ENCODE results near the gene ZEB2. TPM values are rescaled to one million over a fixed set of nuclear protein-coding genes. Genes with fewer than 3 reads are reported as not detected.

Gene ZEB2
- total and polyA plus RNA-seq, 2 donors from 2014 or later, result 8.3 to 136 TPM

DNA sequence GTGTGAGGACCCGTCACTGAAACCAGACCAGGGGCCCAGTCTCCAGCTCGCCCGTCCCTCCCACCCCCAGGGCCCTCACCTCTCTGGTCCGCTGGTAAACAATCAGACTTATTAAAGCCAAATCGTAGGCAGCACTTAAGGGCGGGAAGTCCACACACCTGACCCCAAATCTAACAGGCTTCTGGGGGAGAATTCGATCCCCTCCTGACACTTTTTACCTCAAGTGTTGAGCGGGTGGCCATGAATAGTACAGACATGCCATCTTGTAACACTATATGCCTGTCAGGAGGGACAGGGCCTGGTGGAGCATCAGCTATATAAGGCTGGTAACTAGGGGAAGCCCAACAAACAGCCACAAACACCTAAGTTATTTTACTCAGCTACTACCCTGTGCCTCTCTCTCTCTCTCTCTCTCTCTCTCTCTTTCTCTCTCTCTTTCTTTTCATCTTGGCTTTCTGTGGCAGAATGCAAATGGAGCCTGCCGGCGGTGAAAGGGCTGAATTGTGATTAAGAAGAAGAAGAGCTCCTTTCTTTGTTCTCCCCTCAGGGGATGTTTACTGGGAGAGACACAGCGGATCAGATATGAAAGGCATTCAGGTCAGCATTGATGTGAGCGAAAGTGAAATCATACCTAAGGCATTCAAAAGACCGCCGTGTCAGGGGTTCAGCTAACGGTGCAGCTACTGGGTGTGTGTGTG lies 9.5 kb downstream of the ZEB2 start:
- no peak for FAIRE-seq
- H3K4me3 ChIP-seq (ENCODE audit: low read length in 3 of 3), result peak overlapping the region in 2 of 3 donors; percentile 20 to 61
- DNase-seq, result peak in 4 of 5 donors; percentile 51 to 82 (median 60)
- peak overlapping the region in 2 of 3 donors; percentile 7 to 51 for H3K9ac ChIP-seq (ENCODE audit: low read length in 3 of 3)
- H3K27ac ChIP-seq (ENCODE audit: low read depth in 2 of 2, low read length in 2 of 2), result peak overlapping the region; percentile 62 to 75
- TF ChIP-seq, protein P1, sequence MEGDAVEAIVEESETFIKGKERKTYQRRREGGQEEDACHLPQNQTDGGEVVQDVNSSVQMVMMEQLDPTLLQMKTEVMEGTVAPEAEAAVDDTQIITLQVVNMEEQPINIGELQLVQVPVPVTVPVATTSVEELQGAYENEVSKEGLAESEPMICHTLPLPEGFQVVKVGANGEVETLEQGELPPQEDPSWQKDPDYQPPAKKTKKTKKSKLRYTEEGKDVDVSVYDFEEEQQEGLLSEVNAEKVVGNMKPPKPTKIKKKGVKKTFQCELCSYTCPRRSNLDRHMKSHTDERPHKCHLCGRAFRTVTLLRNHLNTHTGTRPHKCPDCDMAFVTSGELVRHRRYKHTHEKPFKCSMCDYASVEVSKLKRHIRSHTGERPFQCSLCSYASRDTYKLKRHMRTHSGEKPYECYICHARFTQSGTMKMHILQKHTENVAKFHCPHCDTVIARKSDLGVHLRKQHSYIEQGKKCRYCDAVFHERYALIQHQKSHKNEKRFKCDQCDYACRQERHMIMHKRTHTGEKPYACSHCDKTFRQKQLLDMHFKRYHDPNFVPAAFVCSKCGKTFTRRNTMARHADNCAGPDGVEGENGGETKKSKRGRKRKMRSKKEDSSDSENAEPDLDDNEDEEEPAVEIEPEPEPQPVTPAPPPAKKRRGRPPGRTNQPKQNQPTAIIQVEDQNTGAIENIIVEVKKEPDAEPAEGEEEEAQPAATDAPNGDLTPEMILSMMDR (IDR thresholded peaks at IDR 0.05; ENCODE audit: borderline replicate concordance, extremely low read depth, insufficient read depth), result no peak
- no peaks in the 10 kb centered on the region for H3K9me3 ChIP-seq (ENCODE audit: control insufficient read depth in 2 of 3, insufficient read depth in 1 of 3, low read length in 3 of 3)
- H3K4me1 ChIP-seq (ENCODE audit: control insufficient read depth in 2 of 3, insufficient read depth in 2 of 3, low read depth in 1 of 3, low read length in 3 of 3), result peaks cover 9 to 34% (median 11%) of the 10 kb centered on the region in 3 donors
- H3K27me3 ChIP-seq (ENCODE audit: control insufficient read depth, insufficient read depth, low read length), result no peaks in the 10 kb centered on the region
- intact Hi-C loops (cut with DNase I), result no loop called here
- H3K36me3 ChIP-seq (ENCODE audit: control insufficient read depth in 2 of 3, insufficient read depth in 3 of 3, low read length in 3 of 3), result peaks cover 0 to 2% (median 0%) of the 10 kb centered on the region in 3 donors

DNA sequence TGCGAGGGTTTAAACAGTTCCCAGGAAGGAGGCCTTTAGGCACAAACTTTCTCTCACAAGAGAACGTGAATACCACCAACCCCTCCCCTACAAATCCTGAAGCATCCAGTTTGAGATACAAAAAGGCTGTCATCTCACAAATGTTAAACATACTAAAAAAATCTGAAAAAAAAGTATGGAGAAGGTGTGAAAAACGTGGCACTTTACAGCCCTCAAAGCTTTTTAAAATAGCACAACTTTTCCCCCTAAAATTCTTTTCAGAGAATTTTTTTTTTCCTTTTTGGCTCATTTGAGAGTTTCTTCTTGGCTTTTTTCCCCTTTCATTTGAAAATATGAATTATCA lies 10.1 kb downstream of the ZEB2 start:
- peak overlapping the region in 1 of 3 donors; percentile 44 for H3K4me3 ChIP-seq (ENCODE audit: low read length in 3 of 3)
- peaks cover 9 to 29% (median 13%) of the 10 kb centered on the region in 3 donors for H3K4me1 ChIP-seq (ENCODE audit: control insufficient read depth in 2 of 3, insufficient read depth in 2 of 3, low read depth in 1 of 3, low read length in 3 of 3)
- peaks cover 0 to 2% (median 0%) of the 10 kb centered on the region in 3 donors for H3K36me3 ChIP-seq (ENCODE audit: control insufficient read depth in 2 of 3, insufficient read depth in 3 of 3, low read length in 3 of 3)
- TF ChIP-seq, protein P1 (IDR thresholded peaks at IDR 0.05; ENCODE audit: borderline replicate concordance, extremely low read depth, insufficient read depth), result no peak
- H3K27ac ChIP-seq (ENCODE audit: low read depth in 2 of 2, low read length in 2 of 2), result peak overlapping the region; percentile 62 to 75
- H3K9me3 ChIP-seq (ENCODE audit: control insufficient read depth in 2 of 3, insufficient read depth in 1 of 3, low read length in 3 of 3), result no peaks in the 10 kb centered on the region
- no peak for FAIRE-seq
- H3K27me3 ChIP-seq (ENCODE audit: control insufficient read depth, insufficient read depth, low read length), result no peaks in the 10 kb centered on the region
- H3K9ac ChIP-seq (ENCODE audit: low read length in 3 of 3), result peak overlapping the region in 1 of 3 donors; percentile 53
- intact Hi-C loops (cut with DNase I), result no loop called here
- no peak for DNase-seq

DNA sequence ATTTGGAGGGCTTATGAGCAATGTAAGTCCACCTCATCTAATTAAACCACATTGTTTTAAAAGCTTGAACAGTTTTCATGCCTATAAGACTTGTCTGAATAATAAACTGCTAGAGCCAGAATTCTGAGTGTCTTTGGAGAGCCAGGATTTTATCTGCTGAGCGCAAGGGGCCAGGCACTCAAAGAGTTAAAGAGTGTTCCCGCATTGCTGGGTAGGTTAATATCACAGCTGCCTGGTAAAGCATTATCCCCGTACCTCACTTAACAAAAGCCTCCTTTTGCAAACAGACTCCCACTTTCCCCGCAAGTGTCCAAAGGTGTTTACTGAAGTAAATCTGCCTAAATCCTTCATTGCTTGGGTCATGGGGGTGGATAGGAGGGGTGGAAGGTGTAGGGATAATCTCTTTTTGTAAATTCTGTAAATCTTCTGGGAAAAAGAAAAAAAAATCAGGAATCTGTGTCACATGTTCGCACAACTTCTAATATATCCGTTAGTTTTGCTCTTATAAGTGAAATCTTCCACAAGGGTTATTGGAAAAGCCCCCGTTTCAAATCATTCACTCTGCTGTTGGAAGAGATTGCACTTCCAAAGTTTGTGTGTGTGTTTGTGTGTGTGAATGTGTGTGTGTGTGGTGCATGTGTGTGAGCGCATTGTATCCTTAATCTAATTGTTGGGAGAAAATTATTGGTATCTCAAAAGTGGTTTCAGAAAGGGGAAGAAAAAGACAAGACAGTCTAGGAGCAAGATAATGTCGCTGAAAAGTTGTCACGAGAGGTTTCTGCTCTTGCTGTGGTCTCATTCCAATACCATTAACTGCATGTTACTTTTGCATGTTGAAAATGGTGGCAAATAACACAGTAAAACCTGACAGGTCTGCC lies 10.7 kb downstream of the ZEB2 start:
- Histone ChIP-seq H3K27ac (ENCODE audit: low read depth in 2 of 2, low read length in 2 of 2) (peak overlapping the region; percentile 62 to 74), H3K9ac (ENCODE audit: low read length in 3 of 3) (peak overlapping the region in 1 of 3 donors; percentile 53), H3K9me3 (ENCODE audit: control insufficient read depth in 2 of 3, insufficient read depth in 1 of 3, low read length in 3 of 3) (no peaks in the 10 kb centered on the region), H3K4me3 (ENCODE audit: low read length in 3 of 3) (peak overlapping the region in 1 of 3 donors; percentile 44), H3K27me3 (ENCODE audit: control insufficient read depth, insufficient read depth, low read length) (no peaks in the 10 kb centered on the region), H3K36me3 (ENCODE audit: control insufficient read depth in 2 of 3, insufficient read depth in 3 of 3, low read length in 3 of 3) (peaks cover 0 to 2% (median 0%) of the 10 kb centered on the region in 3 donors), H3K4me1 (ENCODE audit: control insufficient read depth in 2 of 3, insufficient read depth in 2 of 3, low read depth in 1 of 3, low read length in 3 of 3) (peaks cover 9 to 32% (median 17%) of the 10 kb centered on the region in 3 donors)
- FAIRE-seq, result no peak
- TF ChIP-seq, protein P1 (IDR thresholded peaks at IDR 0.05; ENCODE audit: borderline replicate concordance, extremely low read depth, insufficient read depth), result no peak
- intact Hi-C loops (cut with DNase I), result no loop called here
- DNase-seq, result peak in 2 of 5 donors; percentile 72 to 78

All from kidney (tissue), 14 donors.